Effector memory CD8-positive, alpha-beta T cell (primary cell): ENCODE data around the gene RGP1.
A peak's percentile ranks its signal among the peaks of the same experiment; 100 is the strongest.

Experiments used
- ATAC-seq: fragments of 150-1000 bp; cut with Tn5 transposase; replicated peaks from 2 replicates; pipeline ENCODE4 v1.10.0; 2021; ENCODE audit warnings: mild to moderate bottlenecking, moderate library complexity
- DNase-seq, 3 experiments: peaks; one replicate each; pipeline ENCODE4 v3.0.0; 2021
- H3K27ac Mint-ChIP-seq, 2 donors: one replicate each; pipeline ENCODE4 v1.8.0; 2022; ENCODE audit warnings: mild to moderate bottlenecking in 2 of 2, mixed read lengths in 2 of 2, moderate library complexity in 2 of 2
- H3K27me3 Mint-ChIP-seq, 2 donors: one replicate each; pipeline ENCODE4 v1.8.0; 2022; ENCODE audit warnings: mixed read lengths in 2 of 2
- H3K36me3 Mint-ChIP-seq: one replicate; pipeline ENCODE4 v1.8.0; 2022; ENCODE audit warnings: mild to moderate bottlenecking, moderate library complexity, mixed read lengths; ENCODE audit not compliant: insufficient read depth
- H3K4me1 Mint-ChIP-seq, 2 donors: one replicate each; pipeline ENCODE4 v1.8.0; 2022; ENCODE audit warnings: low read depth in 2 of 2, mixed read lengths in 2 of 2
- H3K4me3 Mint-ChIP-seq, 2 donors: one replicate each; pipeline ENCODE4 v1.8.0; 2022; ENCODE audit warnings: mild to moderate bottlenecking in 2 of 2, mixed read lengths in 2 of 2, moderate library complexity in 2 of 2
- H3K9me3 Mint-ChIP-seq, 2 donors: one replicate each; pipeline ENCODE4 v1.8.0; 2022; ENCODE audit warnings: mixed read lengths in 2 of 2

The RGP1 gene

DNA sequence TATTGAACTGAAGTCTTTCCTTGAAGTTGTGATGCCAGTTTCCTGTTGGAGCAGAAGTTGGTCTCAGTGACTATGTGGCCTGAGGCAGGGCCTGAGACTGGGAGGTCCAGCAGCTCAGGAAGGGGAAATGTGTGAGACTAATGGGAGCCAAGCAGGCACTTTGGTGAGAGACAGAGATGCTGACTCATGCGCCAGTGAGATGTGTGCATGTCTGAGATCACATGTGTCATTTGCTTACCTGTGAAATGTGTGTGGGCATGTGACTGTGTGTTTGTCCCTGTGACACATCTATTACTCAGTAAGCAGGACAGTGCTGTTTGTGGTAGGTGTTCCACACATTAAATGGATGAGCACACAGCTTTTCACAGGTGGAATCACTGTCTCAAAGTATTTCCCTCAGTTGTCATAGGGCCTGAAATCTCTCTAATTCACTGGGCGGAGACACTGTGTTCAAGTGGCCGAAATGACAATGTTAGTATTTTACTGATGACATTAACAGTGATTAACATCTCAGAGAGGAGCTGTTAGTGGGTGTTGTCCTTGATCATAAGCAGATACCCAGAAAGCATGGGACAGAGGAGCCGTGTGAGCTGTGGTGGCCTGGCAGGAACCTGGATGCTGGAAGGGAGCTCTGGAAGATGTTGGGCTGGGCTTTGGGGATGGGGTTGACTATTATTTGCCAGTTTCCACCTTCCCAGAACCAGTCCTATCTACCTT, 49.7 kb downstream of the RGP1 start:
- no peak for ATAC-seq
- Mint-ChIP-seq H3K36me3 (peaks cover 9% of the 10 kb centered on the region), H3K27ac (peak overlapping the region in 1 of 2 donors; percentile 15), H3K4me1 (no peaks in the 10 kb centered on the region), H3K4me3 (no peak overlapping the region), H3K27me3 (no peaks in the 10 kb centered on the region), H3K9me3 (no peaks in the 10 kb centered on the region)
- no peak for DNase-seq

DNA sequence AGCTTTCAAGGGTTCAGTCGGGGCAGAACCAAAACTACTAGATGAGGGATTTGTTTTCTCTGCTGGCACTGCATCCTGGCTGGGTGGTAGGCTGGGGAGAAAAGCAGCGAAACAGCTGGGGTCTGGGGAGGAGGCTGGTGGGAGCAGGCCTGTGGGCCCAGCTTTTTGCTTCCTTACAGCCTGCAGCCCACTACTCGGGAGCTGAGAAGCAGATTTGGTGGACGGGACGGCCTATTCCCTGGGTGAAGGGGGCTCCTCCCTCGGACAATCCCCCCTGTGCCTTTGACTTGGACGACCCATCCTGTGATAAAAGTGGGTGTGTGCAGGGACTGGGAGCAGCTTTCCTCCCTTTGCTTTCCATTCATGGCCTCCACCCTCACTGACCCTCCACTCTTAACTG, 51.4 kb downstream of the RGP1 start:
- no peak for ATAC-seq
- no peak for DNase-seq
- Mint-ChIP-seq H3K4me3 (no peak overlapping the region), H3K27ac (peak overlapping the region in 1 of 2 donors; percentile 74), H3K27me3 (no peaks in the 10 kb centered on the region), H3K4me1 (no peaks in the 10 kb centered on the region), H3K9me3 (no peaks in the 10 kb centered on the region), H3K36me3 (peaks cover 9% of the 10 kb centered on the region)

DNA sequence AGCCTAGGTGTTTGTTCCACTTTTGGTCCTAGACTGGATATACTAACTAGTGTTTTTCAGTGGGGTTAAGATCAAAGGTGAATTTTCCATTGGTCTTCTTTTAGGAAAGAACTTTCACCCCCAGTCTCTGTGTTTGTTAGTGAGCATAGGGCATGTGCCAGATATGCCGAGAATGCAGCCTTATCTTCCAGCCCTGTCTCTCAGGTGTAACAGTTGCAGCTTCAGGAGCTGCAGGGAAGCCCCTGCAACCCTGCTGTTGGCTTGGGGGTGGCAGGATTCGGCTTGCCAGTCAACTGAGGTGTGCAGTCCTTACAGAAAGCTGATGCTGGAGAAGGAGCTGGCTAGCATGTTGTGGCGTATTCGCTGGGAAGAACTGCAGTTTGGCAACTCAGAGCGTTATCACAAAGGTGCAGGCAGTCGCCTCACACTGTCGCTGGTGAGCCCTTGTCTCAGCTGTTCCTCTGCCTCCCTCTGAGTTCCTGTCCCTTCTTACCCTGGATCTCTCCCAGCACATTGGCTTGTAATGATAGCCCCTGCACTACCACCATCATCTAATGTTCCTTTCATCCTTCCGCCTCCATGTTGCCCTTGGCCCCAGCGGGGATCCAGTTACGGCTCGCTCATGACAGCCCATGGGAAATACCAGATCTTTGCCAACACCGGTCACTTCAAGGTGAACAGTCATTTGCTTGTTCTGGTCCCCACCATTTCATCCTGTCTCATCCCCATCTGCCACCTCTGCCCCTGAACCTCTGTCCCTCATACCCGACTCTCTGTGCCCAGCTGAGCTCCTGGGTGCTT, 52.4 kb downstream of the RGP1 start:
- Mint-ChIP-seq H3K27me3 (no peaks in the 10 kb centered on the region), H3K36me3 (peaks cover 9% of the 10 kb centered on the region), H3K27ac (no peak overlapping the region), H3K4me3 (no peak overlapping the region), H3K9me3 (no peaks in the 10 kb centered on the region), H3K4me1 (no peaks in the 10 kb centered on the region)
- DNase-seq (no peak), ATAC-seq (no peak)

DNA sequence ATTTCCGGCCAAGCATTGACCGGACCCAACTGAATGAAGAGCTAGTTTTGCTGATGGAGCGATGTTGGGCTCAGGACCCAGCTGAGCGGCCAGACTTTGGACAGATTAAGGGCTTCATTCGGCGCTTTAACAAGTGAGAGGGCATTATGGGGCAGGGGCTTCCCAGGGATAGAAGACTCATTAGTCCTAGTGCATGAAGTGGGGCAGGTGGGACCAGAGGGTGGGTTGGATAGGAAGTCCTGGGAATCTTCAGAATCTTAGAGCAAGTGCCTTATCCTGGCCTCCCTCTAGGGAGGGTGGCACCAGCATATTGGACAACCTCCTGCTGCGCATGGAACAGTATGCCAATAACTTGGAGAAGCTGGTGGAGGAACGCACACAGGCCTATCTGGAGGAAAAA, 57.0 kb downstream of the RGP1 start:
- peaks cover 9% of the 10 kb centered on the region for H3K36me3 Mint-ChIP-seq
- no peaks in the 10 kb centered on the region for H3K9me3 Mint-ChIP-seq

More for the DNA sequence above, 57.0 kb downstream of the RGP1 start:
- H3K27me3 Mint-ChIP-seq, result no peaks in the 10 kb centered on the region
- H3K4me3 Mint-ChIP-seq, result no peak overlapping the region
- ATAC-seq, result no peak
- DNase-seq, result no peak
- peaks cover 0 to under 1% of the 10 kb centered on the region in 2 donors for H3K4me1 Mint-ChIP-seq
- H3K27ac Mint-ChIP-seq, result no peak overlapping the region
